K562 (cell line): ENCODE measurements around the gene GNAZ. TPM values are rescaled to one million over a fixed set of nuclear protein-coding genes. Genes with fewer than 3 reads are reported as not detected.

Source experiments
- CBX1 ChIP-seq: sonication (generic); IDR thresholded peaks from 2 replicates; pipeline ENCODE4 v1.6.1; 2016; ENCODE audit warnings: antibody characterized with exemption, low read depth, mild to moderate bottlenecking
- ETS1 ChIP-seq: conservative IDR thresholded peaks from 2 replicates; pipeline ENCODE4 v1.6.1; 2011; ENCODE audit warnings: low read depth, mild to moderate bottlenecking, low read length; ENCODE audit not compliant: control insufficient read depth
- GTF2F1 ChIP-seq: IDR thresholded peaks from 2 replicates; pipeline ENCODE4 v1.6.1; 2011; ENCODE audit warnings: low read depth, low read length, improper control_type of control experiment
- SIN3A ChIP-seq, 2 experiments: fragments of 150-350 bp in 1 of 2; IDR thresholded peaks; 2 replicates each; pipeline ENCODE4 v1.6.1; 2011 to 2016; ENCODE audit warnings: borderline replicate concordance in 2 of 2, low read depth in 2 of 2, low read length in 2 of 2, mild to moderate bottlenecking in 2 of 2, moderate library complexity in 2 of 2; ENCODE audit not compliant: control insufficient read depth in 1 of 2
- TCF7 ChIP-seq: sonication (generic); IDR thresholded peaks from 2 replicates; pipeline ENCODE4 v1.6.1; 2016; ENCODE audit warnings: antibody characterized with exemption, borderline replicate concordance
- THRAP3 ChIP-seq: fragments of 450-650 bp; IDR thresholded peaks from 2 replicates; pipeline ENCODE4 v1.6.1; 2016; ENCODE audit warnings: mild to moderate bottlenecking, inconsistent platforms, borderline replicate concordance
- UBTF ChIP-seq, 2 experiments: IDR thresholded peaks; 2 replicates each; pipeline ENCODE4 v1.6.1; 2012; ENCODE audit warnings: improper control_type of control experiment in 2 of 2, low read depth in 2 of 2, low read length in 2 of 2, borderline replicate concordance in 1 of 2
- ZBTB40 ChIP-seq, 2 experiments: fragments of 450-650 bp in 1 of 2; sonication (generic) in 1 of 2; formaldehyde crosslinking in 1 of 2; IDR thresholded peaks; 2 replicates each; pipeline versions ENCODE4 v1.7.1 to v1.9.0; 2016 to 2022; ENCODE audit warnings: inconsistent platforms in 1 of 2, mild to moderate bottlenecking in 1 of 2, missing genetic modification reagents in 1 of 2
- ZNF239 ChIP-seq: fragments of 250-450 bp; sonication (Bioruptor Pico); IDR thresholded peaks from 2 replicates; pipeline ENCODE4 v1.4.0; 2020; ENCODE audit warnings: mild to moderate bottlenecking
- polyA plus RNA-seq, 8 experiments: library from polyadenylated mRNA; depleted of rRNA in 4 of 8; stranded (reverse) in 5 of 8; unstranded in 3 of 8; fragments of >200 nt; fragmentation: Nextera tagmentation in 2 of 8; fragmentation: Illumina TruSeq in 1 of 8; extraction: Ambion mirVana in 2 of 8; extraction: Trizol in 1 of 8; gene quantifications; 2 replicates each; pipeline versions ENCODE4 v1.2.1 to v1.2.3, GENCODE V29; 2011 to 2014; ENCODE audit warnings: inconsistent platforms in 1 of 8, missing spikeins in 1 of 8
- total RNA-seq, 7 experiments: library from RNA; depleted of rRNA in 6 of 7; stranded (reverse); fragments of >200 nt in 6 of 7; fragmentation: Illumina TruSeq in 2 of 7; extraction: Trizol in 2 of 7; gene quantifications; 2 replicates each; pipeline versions ENCODE4 v1.2.1 to v1.2.3, GENCODE V29; 2011 to 2021; ENCODE audit warnings: low replicate concordance in 1 of 7

The GNAZ gene
- total and polyA plus RNA-seq, 9 of the 15 experiments (the other 6 are each of a cell fraction or from before 2014, with no cell fraction given) = 0.04 to 0.22 (median 0.13) TPM; not detected in 3

GRCh38 chr22:23077627-23078461 is 7.5 kb downstream of the GNAZ start (continued):
- TF ChIP-seq SIN3A (IDR thresholded peaks at IDR 0.05; ENCODE audit: borderline replicate concordance in 2 of 2, control insufficient read depth in 1 of 2, low read depth in 2 of 2, low read length in 2 of 2) = 0 out of 4 replicates have a peak, but pooled peaks of 1 of the 2 experiments have one; percentile 15
- 0 out of 2 replicates have a peak, but pooled peaks have one; percentile 37 for TF ChIP-seq CBX1
- TF ChIP-seq GTF2F1 = 0 out of 2 replicates have a peak, but pooled peaks have one; percentile 11
- no peak for TF ChIP-seq THRAP3
- TF ChIP-seq ZNF239 (CRISPR knock-in tag) = no peak
- 0 out of 4 replicates have a peak, but pooled peaks of 1 of the 2 experiments have one; percentile 29 for TF ChIP-seq UBTF (IDR thresholded peaks at IDR 0.05; ENCODE audit: borderline replicate concordance in 1 of 2, low read depth in 2 of 2, low read length in 2 of 2)
- no peak for TF ChIP-seq ZBTB40 (IDR thresholded peaks at IDR 0.05)
- TF ChIP-seq ZBTB40 (CRISPR knock-in tag; IDR thresholded peaks at IDR 0.05) = 0 out of 2 replicates have a peak, but pooled peaks have one; percentile 35
- TF ChIP-seq TCF7 = 0 out of 2 replicates have a peak, but pooled peaks have one; percentile 59
- TF ChIP-seq ETS1 = 0 out of 2 replicates have a peak, but pooled peaks have one; percentile 10
